HG02588 (cell line): ENCODE results near the gene JADE2.

ENCODE experiments used
- ATAC-seq: cut with Tn5 transposase; IDR thresholded peaks from one replicate; pipeline ENCODE4 v1.9.1; 2021; ENCODE audit warnings: mild to moderate bottlenecking, moderate library complexity; ENCODE audit not compliant: unreplicated experiment

JADE2 gene

DNA sequence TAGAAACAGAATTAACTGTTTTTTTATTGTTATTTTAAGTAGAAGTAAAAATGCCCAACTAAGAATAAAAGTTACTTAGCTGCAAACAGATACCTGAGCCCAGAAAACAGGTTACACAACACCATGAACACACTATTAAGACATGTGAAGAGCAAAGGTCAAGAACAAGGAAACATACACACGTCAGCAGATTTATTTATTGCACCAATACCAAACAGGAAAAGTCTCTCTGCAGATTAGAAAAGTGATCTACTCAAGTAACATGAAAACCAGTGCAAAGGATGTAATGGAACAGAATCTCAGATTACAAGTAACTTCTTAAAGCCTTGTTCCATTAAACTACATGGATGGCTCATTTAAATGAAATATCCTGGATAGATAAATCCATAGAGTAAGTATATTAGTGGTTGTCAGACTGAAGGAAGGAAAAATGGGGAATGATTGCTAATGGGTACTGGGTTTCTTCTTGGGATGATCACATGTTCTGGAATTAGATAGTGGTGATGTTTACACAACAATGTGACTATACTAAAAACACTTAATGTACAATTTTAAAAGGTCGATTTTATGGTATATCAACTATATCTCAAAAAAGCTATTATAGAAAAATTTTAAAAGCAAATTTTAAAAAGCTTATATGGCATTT lies 101.0 kb downstream of the JADE2 start:
- ATAC-seq, result no peak
